CD4-positive, alpha-beta T cell (primary cell): Measurements from ENCODE around the gene RALGPS1. TPM values are rescaled to one million over a fixed set of nuclear protein-coding genes. Genes with fewer than 3 reads are reported as not detected.

Experiments used
- ATAC-seq: fragments of 200-7000 bp; cut with Tn5 transposase; one replicate; pipeline ENCODE4 v1.10.0; 2022; ENCODE audit warnings: mild to moderate bottlenecking; ENCODE audit not compliant: poor library complexity
- CTCF ChIA-PET: fragments of 350-600 bp; sonication (Branson Sonifier 250); formaldehyde crosslinking; loops from one replicate; lab custom pipeline; 2021; ENCODE audit warnings: antibody characterized with exemption, inconsistent platforms; lab: Charles Lee
- POLR2A ChIA-PET: fragments of 350-600 bp; sonication (Branson Sonifier 250); formaldehyde crosslinking; loops from one replicate; lab custom pipeline; 2021; ENCODE audit warnings: antibody characterized with exemption, inconsistent platforms; lab: Charles Lee
- DNase-seq, 14 experiments: peaks; one replicate each; pipeline ENCODE4 v3.0.0-alpha.2; 2013 to 2020; ENCODE audit warnings: mixed read lengths in 2 of 14
- H3K27ac ChIP-seq, 2 donors: one replicate each; pipeline versions ENCODE4 v1.5.1 to v1.7.0; 2013; ENCODE audit warnings: low read length in 2 of 2, low read depth in 1 of 2, mild to moderate bottlenecking in 1 of 2
- H3K27me3 ChIP-seq, 2 experiments: 1 replicate in 1 of 2; 2 replicates in 1 of 2; pipeline versions ENCODE4 v1.6.1 to v1.7.0; 2013; ENCODE audit warnings: low read length in 2 of 2, control low read depth in 1 of 2, mild to moderate bottlenecking in 1 of 2, moderate library complexity in 1 of 2; ENCODE audit not compliant: insufficient read depth in 2 of 2, control insufficient read depth in 1 of 2
- H3K36me3 ChIP-seq: one replicate; pipeline ENCODE4 v1.6.1; 2013; ENCODE audit warnings: low read length, control low read depth; ENCODE audit not compliant: insufficient read depth
- H3K4me1 ChIP-seq: one replicate; pipeline ENCODE4 v1.6.1; 2013; ENCODE audit warnings: low read length, control low read depth; ENCODE audit not compliant: insufficient read depth
- H3K4me3 ChIP-seq: one replicate; pipeline ENCODE4 v1.5.1; 2013; ENCODE audit warnings: mild to moderate bottlenecking, low read length, moderate library complexity
- H3K9me3 ChIP-seq, 2 experiments: 1 replicate in 1 of 2; 2 replicates in 1 of 2; pipeline versions ENCODE4 v1.6.1 to v1.7.0; 2013; ENCODE audit warnings: low read length in 2 of 2, mild to moderate bottlenecking in 2 of 2, control low read depth in 1 of 2, moderate library complexity in 1 of 2; ENCODE audit not compliant: control insufficient read depth in 1 of 2, insufficient read depth in 1 of 2
- H3K27ac Mint-ChIP-seq: one replicate; pipeline ENCODE4 v1.8.0; 2020; ENCODE audit warnings: mixed read lengths
- H3K27me3 Mint-ChIP-seq: one replicate; pipeline ENCODE4 v1.8.0; 2021; ENCODE audit warnings: mixed read lengths
- H3K36me3 Mint-ChIP-seq: one replicate; pipeline ENCODE4 v1.8.0; 2021; ENCODE audit warnings: low read depth, mixed read lengths
- H3K4me1 Mint-ChIP-seq: one replicate; pipeline ENCODE4 v1.8.0; 2021; ENCODE audit warnings: low read depth, mixed read lengths
- H3K4me3 Mint-ChIP-seq: one replicate; pipeline ENCODE4 v1.8.0; 2020; ENCODE audit warnings: mild to moderate bottlenecking, mixed read lengths
- H3K9me3 Mint-ChIP-seq: one replicate; pipeline ENCODE4 v1.8.0; 2020; ENCODE audit warnings: mixed read lengths
- intact Hi-C, 2 experiments: fragments of 100-400 bp; cut with DNase I in 1 of 2; cut with micrococcal nuclease in 1 of 2; formaldehyde crosslinking; loops; one replicate each; pipeline versions ENCODE4 v1.15.1 to v1.9.0; 2023 to 2025; cut with DNase I, micrococcal nuclease
- total RNA-seq, 174 experiments: library from RNA in 2 of 174; stranded (reverse) in 2 of 174; gene quantifications; one replicate each; pipeline ENCODE4 v1.2.3 and lab custom pipeline; 2021 to 2026
- TF ChIP-seq, protein P1 (sequence below): fragments of 200-600 bp; IDR thresholded peaks from one replicate; pipeline ENCODE4 v1.8.0; 2022; ENCODE audit warnings: antibody characterized with exemption, mild to moderate bottlenecking

RALGPS1 gene
- total RNA-seq, 2 experiments from 2014 or later: 5.8 to 6.3 TPM

DNA sequence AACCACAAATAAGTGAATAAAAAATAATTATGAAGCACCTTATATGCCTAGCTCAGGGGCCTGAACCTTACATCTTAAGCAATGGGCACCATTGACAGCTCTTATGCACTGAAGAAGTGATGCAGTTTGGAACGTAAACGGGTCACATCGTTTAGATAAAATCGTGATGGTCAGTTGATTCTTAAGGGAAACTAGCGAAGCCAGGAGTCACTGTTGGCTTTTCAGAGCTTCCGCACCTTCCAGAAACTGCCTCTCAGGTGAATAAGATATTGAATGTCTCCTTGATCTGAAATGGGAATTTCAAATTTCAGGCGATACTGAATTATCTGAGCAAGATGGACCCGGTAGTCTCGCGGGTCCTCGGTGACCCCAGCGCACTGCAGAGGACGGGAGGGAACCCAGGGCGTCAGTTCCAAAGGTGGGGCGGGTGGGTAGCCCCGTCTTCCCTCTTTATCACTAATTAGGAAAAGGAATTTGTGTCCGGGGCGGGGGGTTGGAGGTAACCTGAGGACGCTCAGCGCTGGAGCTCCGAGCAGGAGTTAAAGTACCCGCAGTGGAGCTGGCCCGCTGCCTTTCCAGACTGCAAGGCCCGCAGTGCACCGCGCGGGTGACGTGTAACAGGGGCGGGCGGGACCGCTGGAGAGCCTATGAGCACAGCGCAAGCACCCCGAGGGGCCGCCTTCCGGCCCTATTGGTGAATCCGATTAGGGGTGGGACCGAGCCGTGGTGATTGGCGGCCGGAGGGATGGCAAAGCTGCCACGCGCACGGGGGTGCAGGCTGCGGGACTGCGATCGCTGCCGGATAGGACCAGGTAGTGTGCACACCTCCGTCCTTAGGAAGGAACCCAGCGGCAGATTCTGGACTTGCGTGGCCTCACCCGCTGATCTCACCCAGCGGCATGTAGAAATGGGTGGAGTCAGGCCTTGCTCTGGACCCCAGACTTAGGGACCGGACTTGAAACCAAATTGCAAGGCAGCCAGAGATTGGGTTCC is 330.3 kb downstream of the RALGPS1 start:
- Mint-ChIP-seq H3K27ac (no peak overlapping the region), H3K4me3 (peak overlapping the region; percentile 81), H3K27me3 (peaks cover 20% of the 10 kb centered on the region), H3K9me3 (no peaks in the 10 kb centered on the region), H3K36me3 (no peaks in the 10 kb centered on the region), H3K4me1 (peaks cover 12% of the 10 kb centered on the region)
- Histone ChIP-seq H3K27ac (no peak overlapping the region), H3K9me3 (no peaks in the 10 kb centered on the region), H3K4me1 (peaks cover 13% of the 10 kb centered on the region), H3K27me3 (no peaks in the 10 kb centered on the region), H3K4me3 (peak overlapping the region; percentile 56), H3K36me3 (no peaks in the 10 kb centered on the region)
- intact Hi-C loops: loop anchor here (1.0 to 5.0 kb wide), 3 partner anchors 20 to 177 kb away; partner anchors contain the start of gene ZNF79 (in 1 of the 2)
- CTCF ChIA-PET: interaction anchor here (0.8 to 1.7 kb wide), 3 partner anchors 14 to 30 kb away, joined by 3 to 11 read pairs (median 4); no protein-coding TSS in a partner anchor
- DNase-seq (peak; percentile 86 to 96 (median 94)), ATAC-seq (peak; percentile 100)
- TF ChIP-seq, protein P1, sequence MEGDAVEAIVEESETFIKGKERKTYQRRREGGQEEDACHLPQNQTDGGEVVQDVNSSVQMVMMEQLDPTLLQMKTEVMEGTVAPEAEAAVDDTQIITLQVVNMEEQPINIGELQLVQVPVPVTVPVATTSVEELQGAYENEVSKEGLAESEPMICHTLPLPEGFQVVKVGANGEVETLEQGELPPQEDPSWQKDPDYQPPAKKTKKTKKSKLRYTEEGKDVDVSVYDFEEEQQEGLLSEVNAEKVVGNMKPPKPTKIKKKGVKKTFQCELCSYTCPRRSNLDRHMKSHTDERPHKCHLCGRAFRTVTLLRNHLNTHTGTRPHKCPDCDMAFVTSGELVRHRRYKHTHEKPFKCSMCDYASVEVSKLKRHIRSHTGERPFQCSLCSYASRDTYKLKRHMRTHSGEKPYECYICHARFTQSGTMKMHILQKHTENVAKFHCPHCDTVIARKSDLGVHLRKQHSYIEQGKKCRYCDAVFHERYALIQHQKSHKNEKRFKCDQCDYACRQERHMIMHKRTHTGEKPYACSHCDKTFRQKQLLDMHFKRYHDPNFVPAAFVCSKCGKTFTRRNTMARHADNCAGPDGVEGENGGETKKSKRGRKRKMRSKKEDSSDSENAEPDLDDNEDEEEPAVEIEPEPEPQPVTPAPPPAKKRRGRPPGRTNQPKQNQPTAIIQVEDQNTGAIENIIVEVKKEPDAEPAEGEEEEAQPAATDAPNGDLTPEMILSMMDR: no peak
- POLR2A ChIA-PET: interaction anchor here (0.9 to 2.1 kb wide), 7 partner anchors 18 to 522 kb away, joined by 3 to 22 read pairs (median 4); partner anchors contain the start of genes LRSAM1, RPL12 and TOR2A

DNA sequence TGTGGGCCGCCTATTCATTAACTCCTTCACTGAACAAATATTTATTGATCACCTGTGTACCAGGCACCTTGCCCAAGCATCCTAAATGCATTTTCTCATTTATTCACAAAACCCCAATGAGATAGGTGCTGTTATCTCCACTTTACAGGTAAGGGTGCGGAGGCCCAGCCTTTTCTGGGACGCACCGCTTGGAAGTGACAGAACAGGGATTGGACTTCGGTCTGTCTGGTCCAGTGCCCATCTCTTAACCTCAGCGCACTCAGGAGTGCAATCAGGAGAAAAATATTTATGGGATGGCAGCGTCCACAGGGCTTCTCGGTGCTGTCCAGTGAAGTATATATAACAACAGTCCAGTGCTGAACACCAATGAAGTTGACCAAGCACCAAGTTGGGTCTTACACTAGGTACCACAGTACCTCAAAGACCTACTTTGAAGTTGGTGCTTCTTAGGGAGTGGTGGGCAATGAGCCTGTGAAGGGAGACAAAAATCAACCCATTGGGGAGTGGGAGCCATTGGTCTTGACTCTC is 331.1 kb downstream of the RALGPS1 start:
- ATAC-seq (no peak), DNase-seq (no peak)
- TF ChIP-seq, protein P1: no peak
- H3K4me3 Mint-ChIP-seq: peak overlapping the region; percentile 81
- no peak overlapping the region for H3K27ac ChIP-seq
- intact Hi-C loops: loop anchor here (1.0 kb wide), 2 partner anchors 20 to 21 kb away; no protein-coding TSS in a partner anchor
- peaks cover 12% of the 10 kb centered on the region for H3K4me1 Mint-ChIP-seq
- H3K4me1 ChIP-seq: peaks cover 13% of the 10 kb centered on the region
- no peaks in the 10 kb centered on the region for H3K9me3 Mint-ChIP-seq
- peaks cover 28% of the 10 kb centered on the region for H3K27me3 Mint-ChIP-seq
- no peaks in the 10 kb centered on the region for H3K27me3 ChIP-seq
- H3K36me3 ChIP-seq: no peaks in the 10 kb centered on the region
- ChIA-PET POLR2A (interaction anchor here (1.0 to 2.1 kb wide), 4 partner anchors 20 to 260 kb away, joined by 3 to 22 read pairs (median 6); partner anchors contain the start of genes LRSAM1 and RPL12), CTCF (interaction anchor here (1.6 to 1.7 kb wide), 2 partner anchors 15 to 31 kb away, joined by 4 to 11 read pairs; no protein-coding TSS in a partner anchor)
- no peaks in the 10 kb centered on the region for H3K36me3 Mint-ChIP-seq
- H3K9me3 ChIP-seq: no peaks in the 10 kb centered on the region
- peak overlapping the region; percentile 56 for H3K4me3 ChIP-seq
- H3K27ac Mint-ChIP-seq: no peak overlapping the region

DNA sequence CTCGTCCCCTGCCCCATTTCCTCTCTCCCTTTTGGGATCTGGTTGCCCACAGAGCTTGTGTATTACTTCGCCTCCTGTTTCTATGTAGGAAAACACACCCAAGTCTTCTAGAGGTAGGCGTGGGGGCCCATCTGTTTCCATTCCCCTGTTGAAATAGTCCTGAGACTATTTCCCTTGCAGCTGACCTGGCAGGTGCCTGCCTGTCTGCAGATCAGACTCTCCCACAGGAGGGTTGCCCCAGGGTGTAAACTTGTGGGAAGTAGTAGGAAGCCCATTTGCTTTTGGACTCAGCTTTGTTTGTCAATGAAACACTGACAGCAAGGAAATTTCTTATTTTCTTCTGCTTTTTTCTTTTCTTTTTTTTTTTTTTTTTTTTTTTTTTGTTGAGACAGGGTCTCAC is 333.7 kb downstream of the RALGPS1 start:
- Histone ChIP-seq H3K9me3 (no peaks in the 10 kb centered on the region), H3K27ac (no peak overlapping the region), H3K4me1 (peaks cover 13% of the 10 kb centered on the region), H3K4me3 (no peak overlapping the region), H3K36me3 (no peaks in the 10 kb centered on the region), H3K27me3 (no peaks in the 10 kb centered on the region)
- intact Hi-C loops: no loop called here
- H3K9me3 Mint-ChIP-seq: no peaks in the 10 kb centered on the region
- peaks cover 45% of the 10 kb centered on the region for H3K27me3 Mint-ChIP-seq
- no peak for DNase-seq
- no peak overlapping the region for H3K27ac Mint-ChIP-seq
- H3K36me3 Mint-ChIP-seq: no peaks in the 10 kb centered on the region
- ChIA-PET POLR2A (no interaction called here), CTCF (interaction anchor here (0.7 to 1.5 kb wide), 2 partner anchors 34 to 261 kb away, joined by 4 to 5 read pairs; no protein-coding TSS in a partner anchor)
- TF ChIP-seq, protein P1: no peak
- peaks cover 12% of the 10 kb centered on the region for H3K4me1 Mint-ChIP-seq
- no peak for ATAC-seq
- H3K4me3 Mint-ChIP-seq: no peak overlapping the region
